GM23248 (cell line): Measurements from ENCODE around the gene DHCR24. TPM values are rescaled to one million over a fixed set of nuclear protein-coding genes. Genes with fewer than 3 reads are reported as not detected.
A peak's percentile ranks its signal among the peaks of the same experiment; 100 is the strongest.

ENCODE experiments used
- DNase-seq: peaks from one replicate; pipeline ENCODE4 v3.0.0-alpha.2; 2015
- H2AFZ ChIP-seq: fragments of 200-600 bp; sonication (generic); 2 replicates; pipeline ENCODE4 v1.6.1; 2016; ENCODE audit warnings: antibody characterized with exemption
- H3F3A ChIP-seq: fragments of 200-600 bp; sonication (generic); 2 replicates; pipeline ENCODE4 v1.6.1; 2016; ENCODE audit warnings: mild to moderate bottlenecking, antibody characterized with exemption, mixed run types; ENCODE audit not compliant: insufficient read depth
- H3K27ac ChIP-seq: fragments of 200-600 bp; sonication (generic); 2 replicates; pipeline ENCODE4 v1.5.1; 2016; ENCODE audit warnings: mild to moderate bottlenecking
- H3K27me3 ChIP-seq: fragments of 200-600 bp; sonication (generic); replicated peaks from 2 replicates; pipeline ENCODE4 v1.6.1; 2016; ENCODE audit warnings: mild to moderate bottlenecking; ENCODE audit not compliant: insufficient read depth
- H3K36me3 ChIP-seq: fragments of 200-600 bp; sonication (generic); 2 replicates; pipeline ENCODE4 v1.6.1; 2016; ENCODE audit warnings: low read depth, mild to moderate bottlenecking
- H3K4me1 ChIP-seq: fragments of 200-600 bp; sonication (generic); 2 replicates; pipeline ENCODE4 v1.6.1; 2016; ENCODE audit warnings: mild to moderate bottlenecking; ENCODE audit not compliant: insufficient read depth
- H3K4me2 ChIP-seq: fragments of 200-600 bp; sonication (generic); one replicate; pipeline ENCODE4 v1.6.1; 2016; ENCODE audit warnings: mild to moderate bottlenecking; ENCODE audit not compliant: unreplicated experiment
- H3K4me3 ChIP-seq: fragments of 200-600 bp; sonication (generic); 2 replicates; pipeline ENCODE4 v1.5.1; 2016; ENCODE audit warnings: mild to moderate bottlenecking
- H3K79me2 ChIP-seq: fragments of 200-600 bp; sonication (generic); 2 replicates; pipeline ENCODE4 v1.6.1; 2016; ENCODE audit warnings: mild to moderate bottlenecking; ENCODE audit not compliant: insufficient read depth
- H3K9ac ChIP-seq: fragments of 200-600 bp; sonication (generic); 2 replicates; pipeline ENCODE4 v1.6.1; 2016; ENCODE audit warnings: mild to moderate bottlenecking
- H3K9me2 ChIP-seq: fragments of 200-600 bp; sonication (generic); 2 replicates; pipeline ENCODE4 v1.6.1; 2016; ENCODE audit warnings: mixed run types, mild to moderate bottlenecking, moderate library complexity; ENCODE audit not compliant: insufficient read depth
- H3K9me3 ChIP-seq: fragments of 200-600 bp; sonication (generic); one replicate; pipeline ENCODE4 v1.6.1; 2017; ENCODE audit warnings: low read depth
- H4K20me1 ChIP-seq: fragments of 200-600 bp; sonication (generic); 2 replicates; pipeline ENCODE4 v1.6.0; 2016; ENCODE audit not compliant: insufficient read depth
- EZH2 ChIP-seq: fragments of 200-600 bp; sonication (generic); IDR thresholded peaks from 2 replicates; pipeline ENCODE4 v1.6.1; 2018; ENCODE audit warnings: antibody characterized with exemption, mild to moderate bottlenecking; ENCODE audit not compliant: insufficient read depth, poor library complexity, severe bottlenecking
- EZH2phosphoT487 ChIP-seq: fragments of 200-600 bp; sonication (generic); IDR thresholded peaks from 2 replicates; pipeline ENCODE4 v1.6.1; 2018; ENCODE audit warnings: antibody characterized with exemption, moderate library complexity, mild to moderate bottlenecking, low read depth; ENCODE audit not compliant: insufficient read depth
- WGBS, 2 experiments: methylation state at CpG; one replicate each; pipeline ENCODE4 v1.1.6; 2015 to 2017; ENCODE audit warnings: low lambda C conversion rate in 2 of 2, low coverage in 1 of 2; ENCODE audit errors: missing lambda C conversion rate in 2 of 2; 5-methylcytosine and 5-hydroxymethylcytosine counted together
- in situ Hi-C: fragments of 300-500 bp; cut with MboI; formaldehyde crosslinking; loops from 2 replicates; pipeline ENCODE4 v1.15.0; 2020
- polyA plus RNA-seq: library from polyadenylated mRNA; unstranded; fragments of >200 nt; fragmentation: Nextera tagmentation; extraction: Ambion mirVana; gene quantifications from 2 replicates; pipeline ENCODE4 v1.2.1, GENCODE V29; 2016
- total RNA-seq: library from RNA; depleted of rRNA; stranded (reverse); fragments of >200 nt; shearing (Covaris generic); gene quantifications from 2 replicates; pipeline ENCODE4 v1.2.3, GENCODE V29; 2014

Gene DHCR24
- total and polyA plus RNA-seq, 2 experiments from 2014 or later = 42.5 to 63.4 TPM

DNA sequence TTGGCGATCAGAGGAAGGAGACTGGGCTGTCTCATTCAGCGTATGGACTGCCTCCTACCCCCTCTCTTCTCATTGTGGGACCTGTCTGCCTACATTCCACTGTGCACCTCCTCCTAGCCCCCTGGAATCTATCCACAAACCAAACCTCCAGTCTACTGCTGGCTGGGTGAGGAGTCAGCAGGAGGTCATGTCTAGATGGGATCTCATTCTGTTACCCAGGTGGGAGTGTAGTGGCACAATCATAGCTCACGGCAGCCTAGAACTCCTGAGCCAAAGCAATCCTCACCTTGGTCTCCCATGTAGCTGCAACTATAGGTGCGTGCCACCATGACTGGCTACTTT is 67.8 kb downstream of the DHCR24 start:
- in situ Hi-C loops = loop anchor here (25.0 kb wide), 1 partner anchor 707 kb away; no protein-coding TSS in a partner anchor
- 76 to 85% methylated on average over 4 of the region's 4 CpGs for WGBS, 2 experiments
- Histone ChIP-seq H3K27me3 (peaks cover 9% of the 10 kb centered on the region; the same call in 1 of the 2 replicates), H3K4me1 (no peaks in the 10 kb centered on the region), H3K9me3 (no peaks in the 10 kb centered on the region), H2AFZ (no peak overlapping the region), H3K4me2 (no peak overlapping the region), H3K9me2 (no peaks in the 10 kb centered on the region), H4K20me1 (no peaks in the 10 kb centered on the region), H3K9ac (no peak overlapping the region), H3K27ac (no peak overlapping the region), H3K4me3 (no peak overlapping the region), H3F3A (no peaks in the 10 kb centered on the region), H3K36me3 (no peaks in the 10 kb centered on the region), H3K79me2 (no peaks in the 10 kb centered on the region)
- TF ChIP-seq EZH2phosphoT487 = no peak
- no peak for TF ChIP-seq EZH2
- no peak for DNase-seq

DNA sequence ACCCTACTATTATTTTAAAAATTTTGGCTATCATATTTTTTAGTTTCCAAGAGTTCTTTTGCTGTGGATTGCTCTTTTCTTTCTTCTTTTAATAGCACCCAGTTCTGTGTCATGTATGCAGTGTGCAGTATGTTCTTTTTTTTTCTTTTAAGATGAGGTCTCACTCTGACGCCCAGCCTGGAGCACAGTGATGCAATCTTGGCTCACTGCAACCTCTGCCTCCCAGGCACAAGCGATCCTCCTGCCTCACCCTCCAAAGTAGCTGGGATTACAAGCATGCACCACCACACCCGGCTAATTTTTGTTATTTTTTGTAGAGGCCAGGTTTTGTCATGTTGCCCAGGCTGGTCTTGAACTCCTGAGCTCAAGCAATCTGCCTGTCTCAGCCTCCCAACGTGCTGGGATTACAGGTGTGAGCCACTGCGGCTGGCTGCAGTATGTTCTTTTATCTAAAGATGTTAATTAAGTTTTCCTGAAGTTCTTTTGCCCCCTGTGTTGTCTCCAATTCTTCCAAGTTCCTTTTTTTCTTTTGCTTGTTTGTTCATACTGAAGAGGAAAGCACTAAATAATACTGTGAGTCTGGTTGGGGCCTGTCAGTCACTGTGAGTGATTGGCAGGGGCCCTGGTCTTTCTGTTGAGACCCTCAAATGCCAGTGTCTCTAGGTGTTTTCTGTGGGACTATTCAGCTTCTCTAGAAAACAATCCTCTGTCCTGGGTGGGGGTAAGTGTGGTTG is 68.4 kb downstream of the DHCR24 start:
- H3K9ac ChIP-seq = no peak overlapping the region
- H3K4me1 ChIP-seq = no peaks in the 10 kb centered on the region
- in situ Hi-C loops = loop anchor here (25.0 kb wide), 1 partner anchor 706 kb away; no protein-coding TSS in a partner anchor
- H3K9me2 ChIP-seq = no peaks in the 10 kb centered on the region
- DNase-seq = peak; percentile 38
- no peak overlapping the region for H2AFZ ChIP-seq
- H3K27me3 ChIP-seq = peaks cover 9% of the 10 kb centered on the region; the same call in 1 of the 2 replicates
- H3F3A ChIP-seq = no peaks in the 10 kb centered on the region
- H3K4me2 ChIP-seq = no peak overlapping the region
- H3K79me2 ChIP-seq = no peaks in the 10 kb centered on the region
- 41 to 42% methylated on average over 5 of the region's 5 CpGs for WGBS, 2 experiments
- no peak overlapping the region for H3K4me3 ChIP-seq
- no peaks in the 10 kb centered on the region for H3K9me3 ChIP-seq
- TF ChIP-seq EZH2 = no peak
- TF ChIP-seq EZH2phosphoT487 = no peak
- no peak overlapping the region for H3K27ac ChIP-seq
- H3K36me3 ChIP-seq = no peaks in the 10 kb centered on the region
- H4K20me1 ChIP-seq = no peaks in the 10 kb centered on the region

DNA sequence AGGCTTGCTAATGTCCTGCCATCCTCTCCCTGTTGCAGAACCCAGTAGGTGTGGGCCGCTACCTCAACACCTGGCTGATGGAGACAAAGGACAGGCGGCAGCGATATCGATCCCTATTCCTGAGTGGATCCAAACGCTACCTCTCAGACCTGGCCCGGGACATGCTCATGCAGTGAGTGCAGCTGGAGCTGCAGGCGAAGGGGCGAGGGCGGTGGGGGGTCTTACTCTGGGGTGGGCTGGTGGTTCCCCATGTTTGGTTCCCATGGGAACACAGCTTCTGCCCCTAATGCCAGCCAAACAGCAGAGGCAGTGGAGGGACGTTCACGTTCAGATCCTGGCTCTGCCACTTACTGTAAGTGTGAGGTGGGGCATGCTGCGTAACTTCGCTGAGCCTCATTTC is 70.0 kb downstream of the DHCR24 start:
- 74 to 86% methylated on average over 12 to 13 of the region's 13 CpGs for WGBS, 2 experiments
- Histone ChIP-seq H3K27me3 (peaks cover 9% of the 10 kb centered on the region; the same call in 1 of the 2 replicates), H3K27ac (no peak overlapping the region), H3K4me3 (no peak overlapping the region), H3F3A (no peaks in the 10 kb centered on the region), H4K20me1 (no peaks in the 10 kb centered on the region), H3K9me2 (no peaks in the 10 kb centered on the region), H2AFZ (no peak overlapping the region), H3K4me1 (no peaks in the 10 kb centered on the region), H3K79me2 (no peaks in the 10 kb centered on the region), H3K9ac (no peak overlapping the region), H3K36me3 (no peaks in the 10 kb centered on the region), H3K9me3 (no peaks in the 10 kb centered on the region), H3K4me2 (no peak overlapping the region)
- no peak for DNase-seq
- TF ChIP-seq EZH2phosphoT487 (no peak), EZH2 (no peak)
- in situ Hi-C loops = loop anchor here (25.0 kb wide), 1 partner anchor 705 kb away; no protein-coding TSS in a partner anchor

DNA sequence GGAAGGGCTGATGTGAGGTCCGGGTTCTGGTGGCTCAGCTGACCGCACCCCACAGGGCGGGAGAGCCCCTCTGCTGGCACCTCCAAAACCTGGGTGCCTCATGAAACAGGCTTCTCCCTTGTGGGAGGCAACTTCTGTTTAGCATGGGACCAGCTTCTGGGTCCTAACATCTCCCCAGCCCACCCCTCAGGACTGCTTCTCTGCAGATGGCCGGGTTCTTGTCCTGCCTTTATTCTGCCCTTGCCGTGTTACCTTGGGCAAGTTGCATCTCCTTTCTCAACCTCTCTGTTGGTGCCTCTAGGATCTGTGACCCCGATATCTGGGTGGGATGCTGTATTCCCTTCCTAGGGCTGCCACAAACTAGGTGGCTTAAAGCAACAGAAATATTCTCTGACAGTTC is 70.9 kb downstream of the DHCR24 start:
- Histone ChIP-seq H3K36me3 (no peaks in the 10 kb centered on the region), H3K9me2 (no peaks in the 10 kb centered on the region), H3K27me3 (peaks cover 5% of the 10 kb centered on the region; the same call in 1 of the 2 replicates), H3F3A (no peaks in the 10 kb centered on the region), H3K9ac (no peak overlapping the region), H3K4me1 (no peaks in the 10 kb centered on the region), H3K4me3 (no peak overlapping the region), H3K79me2 (no peaks in the 10 kb centered on the region), H3K9me3 (no peaks in the 10 kb centered on the region), H4K20me1 (no peaks in the 10 kb centered on the region), H2AFZ (no peak overlapping the region), H3K4me2 (no peak overlapping the region), H3K27ac (no peak overlapping the region)
- DNase-seq = no peak
- TF ChIP-seq EZH2 = no peak
- in situ Hi-C loops = loop anchor here (25.0 kb wide), 1 partner anchor 704 kb away; no protein-coding TSS in a partner anchor
- 60 to 71% methylated on average over 6 of the region's 6 CpGs for WGBS, 2 experiments
